ENCODE measurements around the gene TRPM3. TPM values are rescaled to one million over a fixed set of nuclear protein-coding genes. Genes with fewer than 3 reads are reported as not detected.
"Not testable (repeated sequence)": the region's sequence is repeated elsewhere in the genome, so short reads cannot be mapped to it uniquely, and the experiment has no call there.

Gene TRPM3
- polyA plus RNA-seq, 1 donor = 0.57 TPM

DNA sequence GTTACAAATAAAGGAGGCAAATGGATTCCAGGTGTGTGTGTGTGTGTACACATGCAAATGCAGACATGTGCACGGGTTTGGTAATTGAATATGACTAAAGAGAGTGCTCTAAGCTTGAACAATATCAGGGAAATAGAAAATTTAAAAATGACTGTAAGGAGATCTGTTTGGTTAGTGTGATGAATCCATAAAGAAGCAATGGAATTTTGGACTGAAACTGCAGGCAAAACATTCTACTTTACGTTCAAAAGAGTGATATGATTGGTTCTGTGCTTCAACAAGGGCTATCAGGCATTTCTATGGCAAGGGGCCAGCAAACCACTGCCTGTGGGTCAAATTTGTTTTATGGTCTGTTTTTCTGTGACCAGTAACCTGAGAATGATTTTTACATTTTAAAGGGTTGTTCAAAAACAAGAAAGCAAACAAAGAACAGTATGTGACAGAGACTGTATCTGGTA is 374.1 kb downstream of the TRPM3 start:
- WGBS (ENCODE audit: insufficient coverage, low lambda C conversion rate) = no CpG with 5 or more reads among the region's 2 CpGs
- H3K27ac ChIP-seq (ENCODE audit: low read length) = no peak overlapping the region

DNA sequence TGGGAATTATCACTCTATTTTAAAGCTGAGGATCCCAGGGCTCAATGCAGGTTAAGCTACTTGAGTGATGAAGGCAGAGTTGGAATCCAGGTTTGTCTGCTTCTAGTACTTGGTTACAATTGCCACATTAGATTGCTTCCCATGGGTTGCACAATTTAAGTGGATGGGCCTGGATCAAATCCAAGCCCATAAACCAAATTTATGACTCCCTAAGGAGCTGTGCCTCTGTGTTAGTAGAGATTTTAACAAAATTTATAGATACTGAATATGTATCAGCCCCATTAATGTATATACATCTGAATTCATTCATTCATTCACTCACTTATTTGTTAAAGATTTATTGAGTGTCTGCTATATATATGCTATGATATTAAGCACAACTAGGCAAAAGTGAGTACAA is 374.7 kb downstream of the TRPM3 start:
- H3K27ac ChIP-seq (ENCODE audit: low read length) = no peak overlapping the region
- no peaks in the 10 kb centered on the region for H3K4me1 ChIP-seq (ENCODE audit: control insufficient read depth, insufficient read depth, low read length)
- H3K36me3 ChIP-seq (ENCODE audit: control insufficient read depth, insufficient read depth, low read length) = no peaks in the 10 kb centered on the region
- no peaks in the 10 kb centered on the region for H3K9me3 ChIP-seq (ENCODE audit: control insufficient read depth, low read depth, low read length)
- no peak for DNase-seq
- no peaks in the 10 kb centered on the region for H3K27me3 ChIP-seq (ENCODE audit: control insufficient read depth, insufficient read depth, low read length)
- no peak overlapping the region for H3K4me3 ChIP-seq (ENCODE audit: low read length)

More for the DNA sequence above, 374.1 kb downstream of the TRPM3 start:
- H3K27me3 ChIP-seq (ENCODE audit: control insufficient read depth, insufficient read depth, low read length) = no peaks in the 10 kb centered on the region
- H3K36me3 ChIP-seq (ENCODE audit: control insufficient read depth, insufficient read depth, low read length) = no peaks in the 10 kb centered on the region
- H3K9me3 ChIP-seq (ENCODE audit: control insufficient read depth, low read depth, low read length) = no peaks in the 10 kb centered on the region
- no peak for DNase-seq
- no peaks in the 10 kb centered on the region for H3K4me1 ChIP-seq (ENCODE audit: control insufficient read depth, insufficient read depth, low read length)
- no peak overlapping the region for H3K4me3 ChIP-seq (ENCODE audit: low read length)

DNA sequence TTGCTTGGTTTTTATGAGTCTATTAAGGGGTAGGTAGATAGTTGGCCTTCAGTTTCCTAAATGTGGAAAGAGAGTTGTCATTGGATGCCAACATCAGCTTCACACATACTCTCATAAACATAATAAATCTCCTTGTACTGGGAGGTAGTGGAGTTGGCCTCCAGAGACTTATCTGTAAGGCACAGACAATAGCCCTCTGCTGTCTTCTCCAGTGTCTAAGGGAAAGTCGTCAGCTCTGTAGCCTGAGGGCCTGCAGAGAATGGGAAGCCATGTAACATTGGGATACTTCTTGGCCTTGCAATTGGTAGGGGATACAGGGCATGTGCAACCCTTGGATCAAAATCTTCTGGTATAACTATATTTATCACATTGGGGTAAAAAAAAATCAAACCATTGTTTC is 375.1 kb downstream of the TRPM3 start:
- Histone ChIP-seq H3K9me3 (ENCODE audit: control insufficient read depth, low read depth, low read length) (no peaks in the 10 kb centered on the region), H3K36me3 (ENCODE audit: control insufficient read depth, insufficient read depth, low read length) (no peaks in the 10 kb centered on the region), H3K4me3 (ENCODE audit: low read length) (no peak overlapping the region), H3K4me1 (ENCODE audit: control insufficient read depth, insufficient read depth, low read length) (no peaks in the 10 kb centered on the region), H3K27ac (ENCODE audit: low read length) (no peak overlapping the region), H3K27me3 (ENCODE audit: control insufficient read depth, insufficient read depth, low read length) (no peaks in the 10 kb centered on the region)
- DNase-seq = no peak
- no CpG with 5 or more reads among the region's 1 CpG for WGBS (ENCODE audit: insufficient coverage, low lambda C conversion rate)

DNA sequence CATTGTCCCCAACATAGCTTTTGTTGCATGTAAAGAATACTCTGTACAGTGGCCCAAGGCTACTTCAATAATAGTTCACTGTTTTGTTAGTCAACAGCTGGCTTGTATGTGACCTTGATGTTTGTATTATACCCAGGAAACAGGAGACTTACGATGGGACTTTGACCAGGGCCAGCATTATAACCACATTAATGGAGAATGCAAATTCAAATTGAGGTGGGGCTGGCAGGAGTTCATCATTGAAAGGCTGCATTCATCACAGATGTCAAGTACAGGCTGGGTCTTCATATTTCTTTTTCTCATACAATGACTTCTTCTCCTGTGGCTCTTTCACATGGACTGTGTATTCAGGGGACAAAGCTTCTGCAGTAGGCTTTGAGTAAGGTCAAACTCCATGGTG is 396.6 kb downstream of the TRPM3 start:
- not testable (repeated sequence) for H3K4me1 ChIP-seq (ENCODE audit: control insufficient read depth, insufficient read depth, low read length); DNase-seq; H3K36me3 ChIP-seq (ENCODE audit: control insufficient read depth, insufficient read depth, low read length); H3K4me3 ChIP-seq (ENCODE audit: low read length); H3K9me3 ChIP-seq (ENCODE audit: control insufficient read depth, low read depth, low read length); H3K27ac ChIP-seq (ENCODE audit: low read length); H3K27me3 ChIP-seq (ENCODE audit: control insufficient read depth, insufficient read depth, low read length)
- WGBS (ENCODE audit: insufficient coverage, low lambda C conversion rate) = no CpG with 5 or more reads among the region's 1 CpG

DNA sequence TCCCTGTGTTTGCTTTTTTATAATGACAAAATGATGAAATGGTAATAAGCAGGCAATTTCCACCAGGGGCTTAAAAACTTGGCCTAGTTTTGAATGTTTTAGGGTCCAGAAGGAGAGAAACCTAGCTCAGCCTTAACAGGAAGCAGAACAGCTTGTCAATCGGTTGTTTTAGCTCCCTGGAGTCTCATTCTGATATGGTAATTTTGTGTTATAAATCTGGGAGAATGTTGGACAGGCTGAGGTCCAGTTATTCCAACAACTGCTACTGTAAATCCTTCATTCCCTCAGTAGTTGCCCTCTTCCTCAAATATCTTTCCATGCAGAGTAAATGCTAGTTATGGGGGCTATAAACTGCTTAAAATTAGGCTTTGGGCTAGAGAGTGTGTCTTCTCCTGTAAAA is 397.4 kb downstream of the TRPM3 start:
- not testable (repeated sequence) for H3K27ac ChIP-seq (ENCODE audit: low read length); DNase-seq; H3K36me3 ChIP-seq (ENCODE audit: control insufficient read depth, insufficient read depth, low read length); H3K9me3 ChIP-seq (ENCODE audit: control insufficient read depth, low read depth, low read length); H3K4me1 ChIP-seq (ENCODE audit: control insufficient read depth, insufficient read depth, low read length); H3K27me3 ChIP-seq (ENCODE audit: control insufficient read depth, insufficient read depth, low read length); H3K4me3 ChIP-seq (ENCODE audit: low read length)
- WGBS (ENCODE audit: insufficient coverage, low lambda C conversion rate) = no CpG with 5 or more reads among the region's 1 CpG

DNA sequence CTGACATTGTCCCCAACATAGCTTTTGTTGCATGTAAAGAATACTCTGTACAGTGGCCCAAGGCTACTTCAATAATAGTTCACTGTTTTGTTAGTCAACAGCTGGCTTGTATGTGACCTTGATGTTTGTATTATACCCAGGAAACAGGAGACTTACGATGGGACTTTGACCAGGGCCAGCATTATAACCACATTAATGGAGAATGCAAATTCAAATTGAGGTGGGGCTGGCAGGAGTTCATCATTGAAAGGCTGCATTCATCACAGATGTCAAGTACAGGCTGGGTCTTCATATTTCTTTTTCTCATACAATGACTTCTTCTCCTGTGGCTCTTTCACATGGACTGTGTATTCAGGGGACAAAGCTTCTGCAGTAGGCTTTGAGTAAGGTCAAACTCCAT is 414.6 kb downstream of the TRPM3 start:
- no CpG with 5 or more reads among the region's 1 CpG for WGBS (ENCODE audit: insufficient coverage, low lambda C conversion rate)
- H3K4me1 ChIP-seq (ENCODE audit: control insufficient read depth, insufficient read depth, low read length); H3K27me3 ChIP-seq (ENCODE audit: control insufficient read depth, insufficient read depth, low read length); DNase-seq; H3K36me3 ChIP-seq (ENCODE audit: control insufficient read depth, insufficient read depth, low read length); H3K27ac ChIP-seq (ENCODE audit: low read length); H3K9me3 ChIP-seq (ENCODE audit: control insufficient read depth, low read depth, low read length); H3K4me3 ChIP-seq (ENCODE audit: low read length): not testable (repeated sequence)

DNA sequence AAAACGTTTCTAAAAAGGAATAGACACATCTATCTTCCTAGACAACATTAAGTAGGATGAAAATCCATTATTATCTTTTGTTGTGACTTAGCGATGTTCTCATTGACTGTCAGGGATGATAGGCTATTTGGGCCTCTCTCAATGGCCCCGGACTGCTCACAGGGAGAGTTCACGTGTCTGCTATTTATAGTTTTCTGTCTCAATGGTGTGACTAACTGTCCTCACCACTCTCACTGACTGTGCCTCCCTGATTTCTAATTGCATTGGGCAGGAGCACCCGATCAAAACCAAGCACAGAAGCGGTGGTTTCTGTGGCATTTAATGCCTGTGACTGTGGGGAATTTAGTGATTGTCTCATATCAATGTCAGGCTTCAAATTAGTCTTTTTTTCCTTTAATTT is 420.3 kb downstream of the TRPM3 start:
- Histone ChIP-seq H3K36me3 (ENCODE audit: control insufficient read depth, insufficient read depth, low read length) (no peaks in the 10 kb centered on the region), H3K27me3 (ENCODE audit: control insufficient read depth, insufficient read depth, low read length) (no peaks in the 10 kb centered on the region), H3K4me3 (ENCODE audit: low read length) (no peak overlapping the region), H3K27ac (ENCODE audit: low read length) (no peak overlapping the region), H3K4me1 (ENCODE audit: control insufficient read depth, insufficient read depth, low read length) (no peaks in the 10 kb centered on the region), H3K9me3 (ENCODE audit: control insufficient read depth, low read depth, low read length) (no peaks in the 10 kb centered on the region)
- no CpG with 5 or more reads among the region's 6 CpGs for WGBS (ENCODE audit: insufficient coverage, low lambda C conversion rate)
- DNase-seq = no peak

DNA sequence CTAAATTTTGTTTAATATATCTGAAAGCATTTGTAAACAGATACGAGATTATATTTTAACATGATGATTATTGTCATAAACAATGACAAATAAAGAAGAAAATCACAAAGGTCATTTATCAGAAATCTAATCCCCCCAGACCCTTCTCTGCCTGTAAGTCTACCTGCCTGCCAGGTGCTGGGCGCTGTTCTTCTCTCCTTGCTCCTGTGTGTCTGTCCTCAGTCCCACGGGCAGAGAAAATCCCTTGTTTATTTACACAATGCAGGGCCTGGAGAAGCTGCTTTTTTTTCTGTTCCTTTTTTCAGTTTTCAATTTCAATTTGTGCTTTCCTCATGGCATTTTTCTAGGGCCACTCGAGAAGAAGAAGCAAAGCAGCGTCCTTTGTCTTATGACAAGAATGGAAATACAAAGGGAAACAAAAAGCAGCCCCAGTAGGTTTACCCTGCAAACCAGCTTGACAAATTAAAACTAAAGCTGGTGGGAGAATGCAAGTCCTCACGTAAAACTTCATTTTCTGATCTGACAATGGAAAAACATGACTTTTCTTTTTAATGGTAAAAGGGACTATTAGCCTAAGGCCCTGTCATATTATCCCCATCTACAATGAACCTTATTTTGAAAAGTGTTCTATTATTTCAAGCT is 424.6 kb downstream of the TRPM3 start:
- Histone ChIP-seq H3K4me1 (ENCODE audit: control insufficient read depth, insufficient read depth, low read length) (no peaks in the 10 kb centered on the region), H3K27ac (ENCODE audit: low read length) (no peak overlapping the region), H3K27me3 (ENCODE audit: control insufficient read depth, insufficient read depth, low read length) (no peaks in the 10 kb centered on the region), H3K9me3 (ENCODE audit: control insufficient read depth, low read depth, low read length) (no peaks in the 10 kb centered on the region), H3K4me3 (ENCODE audit: low read length) (no peak overlapping the region), H3K36me3 (ENCODE audit: control insufficient read depth, insufficient read depth, low read length) (no peaks in the 10 kb centered on the region)
- WGBS (ENCODE audit: insufficient coverage, low lambda C conversion rate) = 20% methylated on average over 2 of the region's 6 CpGs
- no peak for DNase-seq

DNA sequence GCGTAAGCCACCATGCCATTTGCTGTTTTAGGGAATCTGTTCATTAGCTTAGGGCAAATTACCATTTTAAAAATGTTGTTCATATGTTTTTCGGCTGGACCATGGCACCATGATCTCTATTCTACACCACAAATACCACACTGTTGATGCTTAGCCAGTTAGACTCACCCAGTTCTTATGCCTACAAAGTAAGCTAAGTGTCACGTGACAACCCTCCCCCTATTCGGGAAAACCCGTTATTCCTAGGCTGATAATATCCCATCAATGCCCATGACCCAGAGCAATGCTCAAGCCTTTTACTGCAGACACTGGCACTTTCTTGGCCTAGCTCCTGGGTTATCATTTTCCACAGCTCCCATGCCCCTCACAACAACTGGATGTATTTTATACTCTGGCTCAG is 426.7 kb downstream of the TRPM3 start:
- Histone ChIP-seq H3K27ac (ENCODE audit: low read length) (no peak overlapping the region), H3K9me3 (ENCODE audit: control insufficient read depth, low read depth, low read length) (no peaks in the 10 kb centered on the region), H3K27me3 (ENCODE audit: control insufficient read depth, insufficient read depth, low read length) (no peaks in the 10 kb centered on the region), H3K4me1 (ENCODE audit: control insufficient read depth, insufficient read depth, low read length) (no peaks in the 10 kb centered on the region), H3K4me3 (ENCODE audit: low read length) (no peak overlapping the region), H3K36me3 (ENCODE audit: control insufficient read depth, insufficient read depth, low read length) (no peaks in the 10 kb centered on the region)
- DNase-seq = no peak
- no CpG with 5 or more reads among the region's 5 CpGs for WGBS (ENCODE audit: insufficient coverage, low lambda C conversion rate)

DNA sequence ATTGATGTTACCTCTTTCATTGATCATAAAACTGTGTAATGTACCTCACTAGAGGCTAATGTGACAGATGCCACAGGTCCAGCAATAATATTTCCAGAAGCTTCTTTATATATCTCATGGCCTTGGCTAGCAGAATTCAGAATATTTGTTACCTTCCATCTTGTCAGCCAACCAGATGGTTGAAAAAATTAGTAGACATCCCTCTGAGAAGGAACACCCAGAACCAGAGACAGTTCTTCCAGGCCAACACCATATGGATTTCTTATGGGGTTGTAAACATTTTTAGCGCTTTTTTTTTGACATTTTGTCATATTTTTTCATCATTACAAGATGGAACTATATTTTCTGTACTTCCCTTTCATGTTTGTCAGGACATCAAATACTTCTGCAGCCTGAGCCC is 428.2 kb downstream of the TRPM3 start:
- Histone ChIP-seq H3K4me1 (ENCODE audit: control insufficient read depth, insufficient read depth, low read length) (no peaks in the 10 kb centered on the region), H3K27ac (ENCODE audit: low read length) (no peak overlapping the region), H3K9me3 (ENCODE audit: control insufficient read depth, low read depth, low read length) (no peaks in the 10 kb centered on the region), H3K4me3 (ENCODE audit: low read length) (no peak overlapping the region), H3K36me3 (ENCODE audit: control insufficient read depth, insufficient read depth, low read length) (no peaks in the 10 kb centered on the region), H3K27me3 (ENCODE audit: control insufficient read depth, insufficient read depth, low read length) (no peaks in the 10 kb centered on the region)
- WGBS (ENCODE audit: insufficient coverage, low lambda C conversion rate) = 100% methylated on average over 1 of the region's 1 CpG
- DNase-seq = no peak

DNA sequence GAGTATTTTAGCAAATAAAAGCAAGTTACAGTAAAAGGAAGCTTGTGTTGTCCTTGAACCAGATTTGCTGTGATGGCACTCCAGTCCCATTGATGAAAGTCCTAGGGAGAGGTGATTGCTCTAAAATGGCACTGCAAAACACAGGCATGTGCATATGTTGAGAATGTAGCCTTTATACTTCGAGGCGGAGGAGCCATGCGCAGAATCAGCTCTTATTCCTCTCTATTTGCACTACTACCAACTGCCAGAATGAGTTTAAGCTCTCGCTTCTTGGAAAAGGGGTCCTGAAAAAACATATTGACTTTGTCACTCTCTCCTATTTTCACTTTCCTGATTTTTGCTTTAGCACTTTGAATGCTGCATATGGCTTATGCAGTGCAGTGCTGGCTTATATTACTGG is 429.0 kb downstream of the TRPM3 start:
- Histone ChIP-seq H3K4me3 (ENCODE audit: low read length) (no peak overlapping the region), H3K4me1 (ENCODE audit: control insufficient read depth, insufficient read depth, low read length) (no peaks in the 10 kb centered on the region), H3K9me3 (ENCODE audit: control insufficient read depth, low read depth, low read length) (no peaks in the 10 kb centered on the region), H3K27ac (ENCODE audit: low read length) (no peak overlapping the region), H3K27me3 (ENCODE audit: control insufficient read depth, insufficient read depth, low read length) (no peaks in the 10 kb centered on the region), H3K36me3 (ENCODE audit: control insufficient read depth, insufficient read depth, low read length) (no peaks in the 10 kb centered on the region)
- WGBS (ENCODE audit: insufficient coverage, low lambda C conversion rate) = 100% methylated on average over 3 of the region's 4 CpGs
- DNase-seq = no peak

Data from large intestine (tissue), 3 donors.